ENCODE results near the gene NHLH1. TPM values are rescaled to one million over a fixed set of nuclear protein-coding genes. Genes with fewer than 3 reads are reported as not detected.
"Not testable (repeated sequence)": the region's sequence is repeated elsewhere in the genome, so short reads cannot be mapped to it uniquely, and the experiment has no call there.

Gene NHLH1
- total RNA-seq, 1 donor, result not detected

DNA sequence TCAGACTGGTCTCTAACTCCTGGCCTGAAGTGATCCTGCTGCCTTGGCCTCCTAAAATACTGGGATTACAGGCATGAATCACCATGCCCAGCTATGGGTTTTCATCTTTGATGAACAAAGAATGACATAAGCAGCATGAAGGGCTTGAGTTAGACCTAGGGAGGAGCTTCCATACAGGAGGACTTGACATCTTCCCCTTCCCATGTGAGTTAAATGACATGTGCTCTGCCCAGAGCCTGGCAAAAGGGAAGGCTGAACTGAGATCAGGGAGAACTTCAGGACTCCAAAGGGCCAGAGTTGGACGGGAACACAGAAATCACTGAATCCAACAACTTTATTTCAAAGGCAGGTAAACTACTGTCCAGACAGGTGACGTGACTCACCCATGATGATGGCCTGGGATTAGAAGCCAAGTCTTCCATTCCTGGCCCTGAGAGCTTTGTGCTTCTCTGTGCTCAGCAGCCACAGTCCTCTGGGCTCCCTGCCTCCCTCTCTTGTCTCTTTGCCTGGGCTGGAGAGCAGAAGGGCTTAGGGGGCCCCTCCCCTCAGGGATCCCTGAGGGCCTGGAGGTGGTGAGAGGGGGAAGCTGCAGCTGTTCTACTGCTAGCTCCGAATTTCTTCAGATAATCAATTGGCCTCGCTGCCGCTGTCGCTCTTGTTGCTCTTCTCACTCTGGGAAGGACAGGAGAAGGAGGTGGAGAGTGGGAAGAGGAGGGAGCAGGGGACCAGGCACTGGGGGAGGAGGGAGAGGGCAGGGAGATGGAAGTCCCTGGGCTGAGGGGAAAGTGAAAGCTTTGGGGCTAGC lies 7.6 kb downstream of the NHLH1 start:
- TF ChIP-seq, protein P1, sequence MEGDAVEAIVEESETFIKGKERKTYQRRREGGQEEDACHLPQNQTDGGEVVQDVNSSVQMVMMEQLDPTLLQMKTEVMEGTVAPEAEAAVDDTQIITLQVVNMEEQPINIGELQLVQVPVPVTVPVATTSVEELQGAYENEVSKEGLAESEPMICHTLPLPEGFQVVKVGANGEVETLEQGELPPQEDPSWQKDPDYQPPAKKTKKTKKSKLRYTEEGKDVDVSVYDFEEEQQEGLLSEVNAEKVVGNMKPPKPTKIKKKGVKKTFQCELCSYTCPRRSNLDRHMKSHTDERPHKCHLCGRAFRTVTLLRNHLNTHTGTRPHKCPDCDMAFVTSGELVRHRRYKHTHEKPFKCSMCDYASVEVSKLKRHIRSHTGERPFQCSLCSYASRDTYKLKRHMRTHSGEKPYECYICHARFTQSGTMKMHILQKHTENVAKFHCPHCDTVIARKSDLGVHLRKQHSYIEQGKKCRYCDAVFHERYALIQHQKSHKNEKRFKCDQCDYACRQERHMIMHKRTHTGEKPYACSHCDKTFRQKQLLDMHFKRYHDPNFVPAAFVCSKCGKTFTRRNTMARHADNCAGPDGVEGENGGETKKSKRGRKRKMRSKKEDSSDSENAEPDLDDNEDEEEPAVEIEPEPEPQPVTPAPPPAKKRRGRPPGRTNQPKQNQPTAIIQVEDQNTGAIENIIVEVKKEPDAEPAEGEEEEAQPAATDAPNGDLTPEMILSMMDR (IDR thresholded peaks at IDR 0.05; ENCODE audit: insufficient read depth, low read length), result no peak
- no peak for DNase-seq (ENCODE audit: low read depth)
- H3K4me3 ChIP-seq (ENCODE audit: low read depth, low read length), result no peak overlapping the region

DNA sequence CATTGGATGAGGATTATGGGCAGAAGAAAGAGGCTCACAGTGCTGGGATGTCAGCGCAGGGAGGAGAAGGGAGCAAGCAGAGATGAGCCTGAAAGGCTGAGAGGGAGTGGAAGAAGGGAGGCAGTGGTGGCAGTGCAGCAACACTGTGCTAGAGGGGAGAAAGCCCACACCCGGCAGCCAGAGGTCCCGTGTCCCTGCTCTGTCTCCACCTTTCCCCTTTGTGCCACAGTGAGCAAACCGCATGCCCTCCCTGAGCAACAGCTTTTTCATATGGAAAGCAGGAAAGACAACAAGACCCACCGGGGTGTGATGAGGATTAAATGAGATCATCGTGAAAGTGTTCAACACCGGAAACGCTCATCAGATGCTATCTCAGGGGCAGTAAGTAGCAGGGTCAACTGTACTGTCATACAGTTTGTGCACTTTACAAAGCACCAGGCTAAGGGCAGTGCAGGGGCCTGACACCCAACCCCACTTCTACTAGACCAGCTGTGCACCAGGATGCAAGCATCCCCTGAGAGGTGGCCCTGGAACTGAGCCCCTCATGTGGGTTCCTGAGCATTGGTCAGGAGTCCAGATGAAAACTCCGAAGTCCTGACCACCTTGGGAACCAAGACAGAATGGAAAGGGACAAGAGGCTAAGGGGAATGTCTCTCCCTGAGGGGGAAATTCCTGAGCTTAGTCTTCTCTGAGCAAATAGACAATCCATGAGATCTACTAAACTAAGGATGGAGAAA lies 9.1 kb downstream of the NHLH1 start:
- TF ChIP-seq, protein P1 (IDR thresholded peaks at IDR 0.05; ENCODE audit: insufficient read depth, low read length), result no peak
- no peak overlapping the region for H3K4me3 ChIP-seq (ENCODE audit: low read depth, low read length)
- no peak for DNase-seq (ENCODE audit: low read depth)

DNA sequence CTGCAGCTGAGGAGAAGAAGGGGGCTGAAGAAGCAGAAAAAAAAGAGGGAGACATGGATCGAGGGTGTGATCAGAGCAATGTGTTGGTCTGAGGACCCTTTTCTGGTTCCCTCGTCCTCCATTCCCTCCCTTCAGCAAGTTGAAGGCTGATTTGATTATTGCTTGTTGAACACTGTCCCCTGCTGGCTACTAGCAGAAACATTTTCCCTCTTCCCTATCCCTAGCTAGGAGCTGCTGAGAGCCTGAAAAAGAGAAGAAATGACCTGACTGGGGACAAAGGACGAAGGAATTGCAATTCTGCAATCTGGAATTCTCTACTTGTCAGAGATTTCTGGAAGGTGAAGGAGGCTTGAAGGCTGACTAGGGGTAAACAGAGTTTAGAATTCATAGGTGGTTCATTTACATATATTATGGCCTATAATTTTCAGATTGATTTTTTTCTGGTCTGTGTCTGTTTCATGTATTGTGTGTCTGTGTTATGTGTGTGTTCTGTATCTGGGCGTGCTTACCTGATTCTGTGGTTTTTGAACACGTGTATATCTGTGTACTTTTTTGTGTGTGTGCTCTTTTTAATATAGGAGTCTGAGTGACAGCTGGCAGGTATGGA lies 9.8 kb downstream of the NHLH1 start:
- DNase-seq (ENCODE audit: low read depth), result peak; percentile 77
- TF ChIP-seq, protein P1 (IDR thresholded peaks at IDR 0.05; ENCODE audit: insufficient read depth, low read length), result peak; percentile 98

DNA sequence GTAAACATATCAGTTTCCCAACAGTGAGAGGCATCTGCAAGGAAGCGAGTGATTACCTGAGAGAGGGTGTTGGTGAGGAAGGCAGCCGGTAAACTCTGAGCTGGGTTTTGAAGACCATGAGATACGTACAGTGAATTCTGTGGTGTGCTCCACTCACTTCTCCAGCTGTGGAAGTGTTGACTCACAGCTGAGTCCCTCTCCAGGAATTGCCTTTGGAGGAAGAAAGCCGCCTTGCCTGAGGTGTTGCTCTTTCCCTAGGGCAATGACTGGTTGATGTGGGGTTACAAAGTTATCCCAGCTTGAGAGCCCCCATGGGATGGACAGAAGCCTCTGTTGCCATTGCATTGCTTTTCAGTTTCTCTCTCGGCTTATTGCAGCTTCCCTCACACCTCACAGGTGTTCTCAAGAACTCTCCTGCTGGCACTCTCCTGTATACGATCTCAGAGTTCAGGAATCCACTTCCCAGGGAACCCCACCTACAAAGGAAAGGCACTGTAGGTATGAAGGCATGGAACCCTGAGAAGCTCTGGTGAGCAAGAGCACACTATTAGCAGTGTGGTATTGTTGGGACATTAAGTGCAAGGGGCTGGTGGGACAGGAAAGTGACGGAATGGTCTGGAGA lies 10.8 kb downstream of the NHLH1 start:
- TF ChIP-seq, protein P1 (IDR thresholded peaks at IDR 0.05; ENCODE audit: insufficient read depth, low read length), result no peak
- no peak overlapping the region for H3K4me3 ChIP-seq (ENCODE audit: low read depth, low read length)
- DNase-seq (ENCODE audit: low read depth), result peak; percentile 47

More for the DNA sequence above, 9.8 kb downstream of the NHLH1 start:
- no peak overlapping the region for H3K4me3 ChIP-seq (ENCODE audit: low read depth, low read length)

DNA sequence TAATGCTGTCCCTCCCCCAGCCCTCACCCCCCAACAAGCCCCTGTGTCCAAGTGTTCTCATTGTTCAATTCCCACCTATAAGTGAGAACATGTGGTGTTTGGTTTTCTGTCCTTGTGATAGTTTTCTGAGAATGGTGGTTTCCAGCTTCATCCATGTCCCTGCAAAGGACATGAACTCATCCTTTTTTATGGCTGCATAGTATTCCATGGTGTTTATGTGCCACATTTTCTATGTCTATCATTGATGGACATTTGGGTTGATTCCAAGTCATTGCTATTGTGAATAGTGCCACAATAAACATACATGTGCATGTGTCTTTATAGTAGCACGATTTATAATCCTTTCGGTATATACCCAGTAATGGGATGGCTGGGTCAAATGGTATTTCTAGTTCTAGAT lies 17.9 kb downstream of the NHLH1 start:
- H3K4me3 ChIP-seq (ENCODE audit: low read depth, low read length); DNase-seq (ENCODE audit: low read depth): not testable (repeated sequence)

DNA sequence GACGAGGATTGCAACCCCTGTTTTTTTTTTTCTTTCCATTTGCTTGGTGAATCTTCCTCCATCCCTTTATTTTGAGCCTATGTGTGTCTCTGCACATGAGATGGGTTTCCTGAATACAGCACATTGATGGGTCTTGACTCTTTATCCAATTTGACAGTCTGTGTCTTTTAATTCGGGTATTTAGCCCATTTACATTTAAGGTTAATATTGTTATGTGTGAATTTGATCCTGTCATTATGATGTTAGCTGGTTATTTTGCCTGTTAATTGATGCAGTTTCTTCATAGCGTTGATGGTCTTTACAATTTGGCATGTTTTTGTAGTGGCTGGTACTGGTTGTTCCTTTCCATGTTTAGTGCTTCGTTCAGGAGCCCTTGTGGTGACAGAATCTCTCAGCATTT lies 21.5 kb downstream of the NHLH1 start:
- H3K4me3 ChIP-seq (ENCODE audit: low read depth, low read length); DNase-seq (ENCODE audit: low read depth): not testable (repeated sequence)

DNA sequence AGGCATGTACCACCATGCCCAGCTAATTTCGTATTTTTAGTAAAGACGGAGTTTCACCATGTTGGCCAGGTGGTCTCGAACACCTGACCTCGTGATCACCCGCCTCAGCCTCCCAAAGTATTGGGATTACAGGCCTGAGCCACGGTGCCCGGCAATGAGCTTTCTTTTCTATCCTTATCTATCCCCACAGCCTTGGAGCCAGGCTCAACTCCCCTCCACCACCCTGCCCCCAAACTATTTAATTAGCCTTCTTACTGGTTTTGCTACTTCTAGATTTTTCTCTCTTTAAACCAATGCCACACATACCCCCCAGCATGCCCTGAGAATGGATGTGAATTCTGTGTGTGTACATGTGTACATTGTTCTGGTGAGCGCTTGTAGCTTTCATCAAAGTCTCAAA lies 27.8 kb downstream of the NHLH1 start:
- no peak overlapping the region for H3K4me3 ChIP-seq (ENCODE audit: low read depth, low read length)
- TF ChIP-seq, protein P1 (IDR thresholded peaks at IDR 0.05; ENCODE audit: insufficient read depth, low read length), result no peak
- no peak for DNase-seq (ENCODE audit: low read depth)
